Colonic mucosa (tissue), 4 donors: ENCODE data around the gene CTSO. TPM values are rescaled to one million over a fixed set of nuclear protein-coding genes. Genes with fewer than 3 reads are reported as not detected.

ENCODE experiments used
- DNase-seq: peaks from one replicate; pipeline ENCODE4 v3.0.0-alpha.2; 2020
- H3K27ac ChIP-seq: fragments of 200-600 bp; one replicate; pipeline ENCODE4 v1.8.0; 2021
- H3K27me3 ChIP-seq: fragments of 200-600 bp; one replicate; pipeline ENCODE4 v1.8.0; 2021
- H3K36me3 ChIP-seq: fragments of 200-600 bp; one replicate; pipeline ENCODE4 v1.8.0; 2021
- H3K4me1 ChIP-seq: fragments of 200-600 bp; one replicate; pipeline ENCODE4 v1.8.0; 2021; ENCODE audit warnings: mild to moderate bottlenecking
- H3K4me3 ChIP-seq: fragments of 200-600 bp; one replicate; pipeline ENCODE4 v1.8.0; 2021
- H3K9ac ChIP-seq, 2 donors: one replicate each; pipeline ENCODE4 v1.7.0; 2013; ENCODE audit warnings: control low read depth in 2 of 2, low read depth in 2 of 2, low read length in 2 of 2
- H3K9me3 ChIP-seq: fragments of 200-600 bp; one replicate; pipeline ENCODE4 v1.8.0; 2021
- intact Hi-C: fragments of 100-400 bp; cut with DNase I; formaldehyde crosslinking; loops from one replicate; pipeline ENCODE4 v1.14.1; 2022
- total RNA-seq, 2 donors: library from RNA; stranded (reverse); fragmentation: NEBNext Ultra II Directional in 1 of 2; extraction: Animal tissue kit (Norgen Biotek cat#: 25700) in 1 of 2; gene quantifications; one replicate each; pipeline ENCODE4 v1.2.1, GENCODE V29; 2021
- TF ChIP-seq, protein P1 (sequence below): fragments of 200-600 bp; IDR thresholded peaks from one replicate; pipeline ENCODE4 v1.8.0; 2022; ENCODE audit warnings: antibody characterized with exemption, mild to moderate bottlenecking
- donor health status: healthy.
- donor health status: DM: no; HTN: no; CAD: no.
- donor health status: DM: no; HTN: no; CAD: no.

The CTSO gene
- total RNA-seq = 10 to 100 TPM in 1 of 2 donors, 1 to 10 TPM in 1; 3.3 to 14.7 TPM

DNA sequence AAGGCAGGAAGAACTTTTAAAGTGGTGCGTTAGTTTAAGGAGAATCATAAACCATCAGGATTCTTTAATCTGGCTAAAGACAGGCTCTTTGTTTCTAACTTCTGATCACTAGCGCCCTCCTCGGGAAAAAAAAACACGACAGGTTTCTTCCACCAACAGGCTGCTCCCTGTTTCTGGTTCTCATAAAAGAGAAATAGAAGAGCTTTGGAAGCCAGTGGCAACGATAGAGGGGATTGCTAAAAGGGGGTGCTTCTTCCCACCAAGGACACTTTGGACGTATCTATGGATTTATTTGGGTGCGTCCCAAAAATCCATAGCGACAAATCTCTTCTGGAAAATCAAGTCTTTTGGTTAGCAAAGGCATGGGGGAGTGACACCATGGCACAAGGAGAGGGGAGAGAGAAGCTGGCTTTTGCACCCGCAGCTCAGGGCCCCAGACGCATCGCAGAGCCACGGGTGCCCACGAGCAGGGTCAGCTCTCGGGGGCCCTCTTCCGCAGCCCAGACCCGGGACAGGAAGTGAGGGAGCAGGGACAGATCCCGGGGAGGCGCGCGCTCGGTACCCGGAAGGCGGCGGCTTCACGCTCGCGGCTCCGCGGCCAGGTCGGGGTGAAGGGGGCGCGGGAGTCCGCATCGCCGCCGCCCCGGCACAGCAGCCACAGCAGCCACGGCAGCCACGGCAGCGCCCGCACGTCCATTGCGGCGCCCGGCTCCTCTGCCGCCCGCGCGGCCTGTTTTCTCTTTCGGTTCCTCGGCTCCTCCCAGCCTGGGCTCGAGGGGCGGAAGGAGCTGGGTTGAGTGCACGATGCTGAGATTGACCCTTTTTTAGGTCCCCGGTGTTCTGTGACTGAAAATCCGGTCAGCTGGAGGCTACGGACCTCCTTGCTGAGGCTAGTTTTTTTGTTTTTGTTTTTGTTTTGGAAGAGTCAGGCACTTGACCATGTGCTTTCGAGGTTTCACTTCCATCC, at the start of gene CTSO:
Gene CTSO, minus strand, starts transcription at position 716 of the 967 bp plus-strand sequence. Its CDS starts 19 bp downstream, at position 697.
- TF ChIP-seq, protein P1, sequence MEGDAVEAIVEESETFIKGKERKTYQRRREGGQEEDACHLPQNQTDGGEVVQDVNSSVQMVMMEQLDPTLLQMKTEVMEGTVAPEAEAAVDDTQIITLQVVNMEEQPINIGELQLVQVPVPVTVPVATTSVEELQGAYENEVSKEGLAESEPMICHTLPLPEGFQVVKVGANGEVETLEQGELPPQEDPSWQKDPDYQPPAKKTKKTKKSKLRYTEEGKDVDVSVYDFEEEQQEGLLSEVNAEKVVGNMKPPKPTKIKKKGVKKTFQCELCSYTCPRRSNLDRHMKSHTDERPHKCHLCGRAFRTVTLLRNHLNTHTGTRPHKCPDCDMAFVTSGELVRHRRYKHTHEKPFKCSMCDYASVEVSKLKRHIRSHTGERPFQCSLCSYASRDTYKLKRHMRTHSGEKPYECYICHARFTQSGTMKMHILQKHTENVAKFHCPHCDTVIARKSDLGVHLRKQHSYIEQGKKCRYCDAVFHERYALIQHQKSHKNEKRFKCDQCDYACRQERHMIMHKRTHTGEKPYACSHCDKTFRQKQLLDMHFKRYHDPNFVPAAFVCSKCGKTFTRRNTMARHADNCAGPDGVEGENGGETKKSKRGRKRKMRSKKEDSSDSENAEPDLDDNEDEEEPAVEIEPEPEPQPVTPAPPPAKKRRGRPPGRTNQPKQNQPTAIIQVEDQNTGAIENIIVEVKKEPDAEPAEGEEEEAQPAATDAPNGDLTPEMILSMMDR = peak; percentile 45
- intact Hi-C loops = loop anchor here (5.0 to 10.0 kb wide), 2 partner anchors 141 to 509 kb away; no protein-coding TSS in a partner anchor

DNA sequence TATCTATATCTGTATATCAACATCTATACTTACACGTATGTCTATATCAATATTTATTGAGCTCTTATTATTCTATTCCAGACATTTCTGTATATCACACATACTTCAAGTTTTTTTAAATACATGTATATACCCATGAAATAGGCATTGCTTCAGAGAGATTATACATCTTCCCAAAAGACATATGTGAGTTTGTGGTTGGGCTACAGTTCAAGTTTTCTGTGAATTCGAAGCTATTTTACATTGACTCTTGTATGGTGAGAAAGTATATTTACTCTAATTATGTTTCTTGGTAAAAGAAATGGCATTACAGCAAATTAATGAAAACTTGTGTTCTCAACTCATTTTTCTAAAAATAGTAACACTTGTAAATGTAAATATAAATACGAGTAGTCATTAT, 46.8 kb upstream of the CTSO start:
- Histone ChIP-seq H3K4me3 (no peak overlapping the region), H3K4me1 (no peaks in the 10 kb centered on the region), H3K27ac (no peak overlapping the region), H3K36me3 (no peaks in the 10 kb centered on the region), H3K9me3 (no peaks in the 10 kb centered on the region), H3K9ac (no peak overlapping the region), H3K27me3 (no peaks in the 10 kb centered on the region)
- TF ChIP-seq, protein P1 = no peak
- no peak for DNase-seq
- intact Hi-C loops = no loop called here

More for the DNA sequence above, at the start of gene CTSO:
- Histone ChIP-seq H3K27me3 (no peaks in the 10 kb centered on the region), H3K4me1 (peaks cover 7% of the 10 kb centered on the region), H3K9me3 (no peaks in the 10 kb centered on the region), H3K9ac (peak within 1 kb of the TSS; percentile 80 to 91), H3K27ac (peak within 1 kb of the TSS; percentile 98), H3K36me3 (no peaks in the 10 kb centered on the region), H3K4me3 (peak within 1 kb of the TSS; percentile 84)
- peak; percentile 76 for DNase-seq

DNA sequence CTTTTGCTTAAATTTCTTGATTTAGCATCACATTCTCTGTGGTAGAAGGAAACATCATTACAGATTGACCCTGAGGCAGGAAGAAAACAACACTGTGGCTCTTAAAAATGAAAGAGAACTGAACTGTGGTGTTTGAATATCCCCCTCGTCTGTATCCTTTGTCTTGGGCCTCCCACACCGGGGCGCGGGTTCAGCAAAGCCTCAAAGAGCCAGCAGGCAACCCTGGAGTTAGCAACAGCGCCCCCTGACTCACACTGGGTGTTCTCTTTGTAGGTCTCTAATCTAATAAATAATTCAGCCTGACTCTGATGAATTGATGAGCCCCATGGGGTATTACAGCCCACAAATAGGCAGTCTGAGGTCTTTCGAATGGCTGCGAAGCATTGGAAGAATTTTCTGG, 46.1 kb upstream of the CTSO start:
- Histone ChIP-seq H3K4me1 (no peaks in the 10 kb centered on the region), H3K36me3 (no peaks in the 10 kb centered on the region), H3K9me3 (no peaks in the 10 kb centered on the region), H3K9ac (no peak overlapping the region), H3K27me3 (no peaks in the 10 kb centered on the region), H3K4me3 (no peak overlapping the region), H3K27ac (no peak overlapping the region)
- TF ChIP-seq, protein P1 = no peak
- intact Hi-C loops = no loop called here
- DNase-seq = no peak

- no peak overlapping the region for H3K9ac ChIP-seq
- no peak overlapping the region for H3K27ac ChIP-seq
- intact Hi-C loops = no loop called here
- no peak for DNase-seq
- H3K4me3 ChIP-seq = no peak overlapping the region
- H3K36me3 ChIP-seq = no peaks in the 10 kb centered on the region
- H3K4me1 ChIP-seq = no peaks in the 10 kb centered on the region
- no peaks in the 10 kb centered on the region for H3K27me3 ChIP-seq
- TF ChIP-seq, protein P1 = no peak
- H3K9me3 ChIP-seq = no peaks in the 10 kb centered on the region
Measured at GRCh38 chr4:155995069-155995468, 41.4 kb upstream of the CTSO start.

GRCh38 chr4:155984106-155984797, 30.6 kb upstream of the CTSO start:
- TF ChIP-seq, protein P1 = no peak
- intact Hi-C loops = no loop called here

More at GRCh38 chr4:155984106-155984797, 30.6 kb upstream of the CTSO start:
- H3K4me3 ChIP-seq = no peak overlapping the region
- H3K9me3 ChIP-seq = no peaks in the 10 kb centered on the region
- no peak overlapping the region for H3K27ac ChIP-seq
- H3K9ac ChIP-seq = no peak overlapping the region
- no peak for DNase-seq
- H3K27me3 ChIP-seq = no peaks in the 10 kb centered on the region
- no peaks in the 10 kb centered on the region for H3K36me3 ChIP-seq
- no peaks in the 10 kb centered on the region for H3K4me1 ChIP-seq
